CD4-positive, alpha-beta T cell treated with Interleukin-17A for 1 hour (primary cell): ENCODE results near the gene MYO3A.

Experiments
- DNase-seq: peaks from one replicate; pipeline ENCODE4 v3.0.0-alpha.2; 2020

MYO3A gene, protein sequence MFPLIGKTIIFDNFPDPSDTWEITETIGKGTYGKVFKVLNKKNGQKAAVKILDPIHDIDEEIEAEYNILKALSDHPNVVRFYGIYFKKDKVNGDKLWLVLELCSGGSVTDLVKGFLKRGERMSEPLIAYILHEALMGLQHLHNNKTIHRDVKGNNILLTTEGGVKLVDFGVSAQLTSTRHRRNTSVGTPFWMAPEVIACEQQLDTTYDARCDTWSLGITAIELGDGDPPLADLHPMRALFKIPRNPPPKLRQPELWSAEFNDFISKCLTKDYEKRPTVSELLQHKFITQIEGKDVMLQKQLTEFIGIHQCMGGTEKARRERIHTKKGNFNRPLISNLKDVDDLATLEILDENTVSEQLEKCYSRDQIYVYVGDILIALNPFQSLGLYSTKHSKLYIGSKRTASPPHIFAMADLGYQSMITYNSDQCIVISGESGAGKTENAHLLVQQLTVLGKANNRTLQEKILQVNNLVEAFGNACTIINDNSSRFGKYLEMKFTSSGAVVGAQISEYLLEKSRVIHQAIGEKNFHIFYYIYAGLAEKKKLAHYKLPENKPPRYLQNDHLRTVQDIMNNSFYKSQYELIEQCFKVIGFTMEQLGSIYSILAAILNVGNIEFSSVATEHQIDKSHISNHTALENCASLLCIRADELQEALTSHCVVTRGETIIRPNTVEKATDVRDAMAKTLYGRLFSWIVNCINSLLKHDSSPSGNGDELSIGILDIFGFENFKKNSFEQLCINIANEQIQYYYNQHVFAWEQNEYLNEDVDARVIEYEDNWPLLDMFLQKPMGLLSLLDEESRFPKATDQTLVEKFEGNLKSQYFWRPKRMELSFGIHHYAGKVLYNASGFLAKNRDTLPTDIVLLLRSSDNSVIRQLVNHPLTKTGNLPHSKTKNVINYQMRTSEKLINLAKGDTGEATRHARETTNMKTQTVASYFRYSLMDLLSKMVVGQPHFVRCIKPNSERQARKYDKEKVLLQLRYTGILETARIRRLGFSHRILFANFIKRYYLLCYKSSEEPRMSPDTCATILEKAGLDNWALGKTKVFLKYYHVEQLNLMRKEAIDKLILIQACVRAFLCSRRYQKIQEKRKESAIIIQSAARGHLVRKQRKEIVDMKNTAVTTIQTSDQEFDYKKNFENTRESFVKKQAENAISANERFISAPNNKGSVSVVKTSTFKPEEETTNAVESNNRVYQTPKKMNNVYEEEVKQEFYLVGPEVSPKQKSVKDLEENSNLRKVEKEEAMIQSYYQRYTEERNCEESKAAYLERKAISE (N-terminal part only)

GRCh38 chr10:25933653-25934608 lies at the start of gene MYO3A:
Gene MYO3A (plus strand): TSS chr10:25934229. CDS start chr10:25952111, 17,882 bp downstream.
- DNase-seq: no peak

GRCh38 chr10:25888627-25889026 lies 45.4 kb upstream of the MYO3A start:
- DNase-seq: no peak

GRCh38 chr10:25890995-25891394 lies 43.0 kb upstream of the MYO3A start:
- DNase-seq: no peak

GRCh38 chr10:25895856-25896255 lies 38.2 kb upstream of the MYO3A start:
- no peak for DNase-seq

DNA sequence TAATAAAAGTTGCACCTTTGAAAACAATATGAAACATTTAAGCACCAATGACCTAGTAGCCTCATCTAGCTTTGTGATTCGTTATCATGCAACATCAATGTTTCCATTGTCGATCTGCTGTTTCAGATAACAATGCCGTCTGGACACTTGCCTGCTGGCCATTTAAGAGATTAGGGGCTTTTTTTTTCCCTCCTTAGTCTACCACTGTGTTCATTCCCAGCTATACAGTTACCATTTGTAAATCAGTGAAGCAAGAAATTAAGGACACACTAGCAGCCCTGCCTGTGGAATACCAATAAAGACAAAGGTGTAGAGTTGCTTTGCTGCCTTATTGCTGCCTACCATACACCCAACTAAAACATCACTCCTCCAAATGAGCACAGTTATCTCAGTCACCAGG lies 37.6 kb upstream of the MYO3A start:
- no peak for DNase-seq

GRCh38 chr10:25899304-25899703 lies 34.7 kb upstream of the MYO3A start:
- DNase-seq: no peak

- no peak for DNase-seq
These were observed 32.8 kb upstream of the MYO3A start for GRCh38 chr10:25901199-25901598.

GRCh38 chr10:25902002-25902401 lies 32.0 kb upstream of the MYO3A start:
- DNase-seq: no peak

DNA sequence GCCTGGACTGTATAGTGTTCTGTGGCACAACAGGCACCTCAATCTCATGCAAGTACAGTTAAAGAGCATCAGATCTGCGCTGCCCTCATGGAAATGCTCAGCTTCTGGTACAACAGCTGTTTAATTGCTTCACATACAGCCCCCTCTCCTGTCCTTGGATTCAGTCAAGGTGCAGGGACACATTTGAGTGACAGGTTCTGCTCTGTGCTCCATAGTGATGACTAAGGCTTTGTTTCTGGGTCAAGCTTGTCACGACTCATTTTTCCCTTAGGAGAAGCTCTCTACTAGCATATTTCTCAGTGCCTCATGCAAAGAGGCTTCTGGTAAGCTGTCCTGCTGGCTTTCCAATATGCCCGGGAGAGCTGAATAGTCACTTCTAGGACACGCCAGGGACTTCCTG lies 26.8 kb upstream of the MYO3A start:
- no peak for DNase-seq

- no peak for DNase-seq
These were observed 21.2 kb upstream of the MYO3A start for GRCh38 chr10:25912866-25913265.

DNA sequence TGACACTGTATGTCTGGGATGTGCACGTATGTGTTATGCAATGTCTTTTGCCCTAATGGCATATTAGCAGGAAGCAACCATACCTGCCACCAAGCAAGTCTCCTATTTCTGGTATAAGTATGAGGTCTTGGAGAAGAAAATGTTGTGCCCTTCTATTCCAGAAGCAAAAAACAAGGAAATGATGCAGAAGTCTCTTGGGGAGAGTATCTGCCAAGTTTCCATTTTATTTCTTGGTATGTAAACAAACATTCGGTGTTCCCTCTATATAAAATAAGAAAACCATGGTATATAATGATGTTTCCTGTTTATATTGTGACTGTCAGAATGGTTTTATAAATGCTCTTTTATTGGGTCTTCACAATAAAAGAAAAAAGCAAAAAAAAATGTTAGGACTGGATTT lies 19.3 kb upstream of the MYO3A start:
- DNase-seq: no peak

- DNase-seq: no peak
These were observed 651 bp downstream of the MYO3A start for GRCh38 chr10:25934621-25935139.

- DNase-seq: no peak
These were observed 4.4 kb downstream of the MYO3A start for GRCh38 chr10:25938405-25938804.

DNA sequence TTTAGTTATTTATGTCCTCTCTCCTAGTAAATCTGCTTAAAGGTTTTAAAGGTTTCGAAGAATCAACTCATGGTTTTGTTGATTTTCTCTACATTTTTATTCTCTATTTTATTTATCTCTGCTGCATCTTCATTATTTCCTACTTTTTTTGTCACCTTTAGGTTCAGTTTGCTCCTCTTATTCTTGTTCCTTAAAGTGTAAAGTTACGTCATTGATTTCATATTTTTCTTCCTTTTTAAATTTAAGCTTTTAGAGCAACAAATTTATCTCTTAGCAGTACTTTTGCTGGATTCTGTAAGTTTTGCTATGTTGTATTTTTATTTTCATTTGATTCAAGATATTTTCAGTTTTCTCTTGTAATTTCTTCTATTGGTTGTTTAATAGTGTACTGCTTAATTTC lies 10.7 kb downstream of the MYO3A start:
- DNase-seq: no peak

GRCh38 chr10:25952857-25953256 lies 18.8 kb downstream of the MYO3A start:
- DNase-seq: no peak

DNA sequence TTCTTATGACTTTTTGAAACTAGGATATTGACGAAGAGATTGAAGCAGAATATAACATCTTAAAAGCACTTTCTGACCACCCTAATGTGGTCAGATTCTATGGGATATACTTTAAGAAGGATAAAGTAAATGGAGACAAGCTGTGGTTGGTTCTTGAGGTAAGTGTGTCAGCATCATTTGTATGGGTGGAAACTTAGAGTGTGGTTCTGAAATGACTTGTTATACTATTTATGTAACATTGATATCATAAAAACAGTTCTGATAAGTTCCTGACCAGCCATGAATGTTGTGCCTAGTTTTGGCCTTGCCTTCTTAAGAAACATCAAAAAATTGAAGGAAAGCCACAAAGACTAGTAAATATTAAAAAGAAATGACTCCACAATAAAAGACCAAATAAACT lies 20.8 kb downstream of the MYO3A start:
- no peak for DNase-seq

GRCh38 chr10:25959540-25960232 lies 25.7 kb downstream of the MYO3A start:
- no peak for DNase-seq

DNA sequence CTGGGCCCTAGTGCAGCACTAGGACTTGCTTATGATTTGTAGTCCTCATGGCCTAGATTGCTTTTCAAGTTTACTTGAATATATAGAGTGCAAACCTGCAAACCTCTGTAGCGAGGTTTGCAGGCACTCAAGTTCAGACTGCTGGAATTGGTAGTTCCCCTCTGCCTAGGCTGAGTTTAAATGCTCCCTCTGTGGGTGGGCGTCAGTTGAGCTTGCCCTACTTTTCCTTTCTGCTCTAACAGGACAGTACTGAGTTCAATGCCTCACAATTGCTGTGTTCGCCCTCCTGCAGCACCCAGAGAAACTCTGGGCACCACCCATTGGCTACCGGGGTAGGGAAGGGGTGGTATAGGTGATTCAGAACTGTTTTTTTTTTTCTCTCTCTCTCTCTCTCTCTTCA lies 31.6 kb downstream of the MYO3A start:
- DNase-seq: no peak

DNA sequence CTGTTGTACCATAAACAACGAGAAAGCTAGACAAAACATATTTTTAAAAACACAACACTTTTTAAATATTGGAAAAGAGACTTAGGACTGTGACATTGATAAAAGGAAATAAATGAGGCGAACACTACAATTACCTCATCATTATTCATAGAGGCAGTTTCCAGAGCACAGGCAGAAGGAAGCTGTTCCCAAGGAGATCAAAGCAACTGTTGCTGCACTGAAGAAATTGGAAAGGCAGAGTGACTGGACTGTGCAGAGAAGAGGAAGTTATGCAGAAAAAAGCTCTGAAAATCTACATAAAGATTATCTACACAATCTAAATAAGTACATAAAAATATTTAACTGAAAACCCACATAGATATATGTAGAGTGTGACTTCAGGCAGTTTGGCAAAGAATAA lies 32.8 kb downstream of the MYO3A start:
- no peak for DNase-seq

GRCh38 chr10:25972631-25973030 lies 38.6 kb downstream of the MYO3A start:
- no peak for DNase-seq

DNA sequence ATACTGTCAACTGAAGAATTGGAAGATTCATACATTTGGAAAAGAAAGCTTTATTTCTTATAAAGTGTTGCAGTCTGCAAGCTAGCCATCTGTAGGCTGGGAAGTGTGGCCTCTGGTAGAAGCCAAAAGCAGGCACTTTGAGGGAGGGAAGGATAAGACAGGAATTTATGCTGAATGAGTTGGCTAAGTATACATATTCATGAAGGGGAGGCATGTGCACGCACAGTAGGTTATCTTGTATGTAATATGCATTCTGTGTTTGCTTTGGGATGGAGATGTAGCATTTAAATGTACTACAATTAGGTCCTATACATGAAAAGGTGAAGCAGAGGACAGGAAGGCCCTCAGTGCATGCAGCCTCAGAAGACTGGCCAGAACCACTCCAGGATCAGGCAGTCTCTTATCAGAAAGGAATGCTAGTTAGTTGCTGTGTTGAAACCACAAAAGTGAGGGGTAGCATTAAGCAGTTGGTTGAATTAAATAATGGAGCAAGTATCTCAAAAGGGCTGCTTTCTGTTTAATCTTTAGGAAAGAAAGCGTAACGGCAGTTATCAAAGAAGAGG lies 40.9 kb downstream of the MYO3A start:
- DNase-seq: no peak
